Midbrain (tissue), 1 donor: Measurements from ENCODE around the gene CPM.
"Not testable (repeated sequence)": the region's sequence is repeated elsewhere in the genome, so short reads cannot be mapped to it uniquely, and the experiment has no call there.

Source experiments
- DNase-seq: peaks from one replicate; lab custom pipeline; 2025; lab: John Stamatoyannopoulos, UW

The CPM gene

GRCh38 chr12:68851592-68852306, 81.2 kb downstream of the CPM start:
- DNase-seq, result no peak

GRCh38 chr12:68850390-68850789, 82.6 kb downstream of the CPM start:
- no peak for DNase-seq

GRCh38 chr12:68846811-68847210, 86.2 kb downstream of the CPM start:
- DNase-seq, result no peak

GRCh38 chr12:68844788-68845695, 87.9 kb downstream of the CPM start:
- DNase-seq, result no peak

GRCh38 chr12:68844318-68844745, 88.6 kb downstream of the CPM start:
- no peak for DNase-seq

GRCh38 chr12:68842784-68843567, 90.0 kb downstream of the CPM start:
- DNase-seq, result no peak

GRCh38 chr12:68842123-68842522, 90.8 kb downstream of the CPM start:
- no peak for DNase-seq

- no peak for DNase-seq
Observed at GRCh38 chr12:68841717-68842116, 91.3 kb downstream of the CPM start.

GRCh38 chr12:68841175-68841574, 91.8 kb downstream of the CPM start:
- DNase-seq, result not testable (repeated sequence)

- DNase-seq, result no peak
Observed at GRCh38 chr12:68839183-68840147, 93.5 kb downstream of the CPM start.

- DNase-seq, result no peak
Observed at GRCh38 chr12:68838046-68838886, 94.7 kb downstream of the CPM start.

- DNase-seq, result no peak
Observed at GRCh38 chr12:68837215-68837614, 95.8 kb downstream of the CPM start.

GRCh38 chr12:68835333-68835908, 97.5 kb downstream of the CPM start:
- DNase-seq, result no peak

- no peak for DNase-seq
Observed at GRCh38 chr12:68833508-68833907, 99.5 kb downstream of the CPM start.

GRCh38 chr12:68832504-68832867, 100.5 kb downstream of the CPM start:
- no peak for DNase-seq

- DNase-seq, result no peak
Observed at GRCh38 chr12:68831751-68832503, 101.0 kb downstream of the CPM start.

- no peak for DNase-seq
Observed at GRCh38 chr12:68831272-68831671, 101.7 kb downstream of the CPM start.

- no peak for DNase-seq
Observed at GRCh38 chr12:68828672-68829068, 104.3 kb downstream of the CPM start.
